Measurements from ENCODE around the gene ARSJ. TPM values are rescaled to one million over a fixed set of nuclear protein-coding genes. Genes with fewer than 3 reads are reported as not detected.

ARSJ gene
- total RNA-seq, 1 donor from 2014 or later: 0.17 TPM

DNA sequence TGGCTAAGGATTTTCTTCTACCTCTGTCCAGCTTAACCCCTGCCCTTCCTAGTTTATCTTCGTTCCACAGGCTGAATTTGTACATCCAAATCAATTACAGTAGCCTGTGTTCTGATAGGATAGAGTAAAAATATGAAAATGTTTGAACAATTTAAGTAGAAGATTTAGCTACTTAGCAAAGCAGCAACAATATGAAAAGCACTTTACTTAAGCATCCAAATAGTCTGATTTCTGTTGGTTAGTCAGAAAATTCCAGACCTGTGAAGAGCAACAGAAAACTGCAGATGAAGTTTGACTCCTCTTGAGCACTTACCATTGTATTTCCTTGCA is 2.0 kb downstream of the ARSJ start:
- Mint-ChIP-seq H3K4me1 (ENCODE audit: low read depth, unreplicated experiment) (peaks cover 10% of the 10 kb centered on the region), H3K4me3 (ENCODE audit: unreplicated experiment) (no peak overlapping the region), H3K27ac (ENCODE audit: unreplicated experiment) (no peak overlapping the region), H3K9me3 (ENCODE audit: unreplicated experiment) (peaks cover 1% of the 10 kb centered on the region), H3K36me3 (ENCODE audit: unreplicated experiment) (no peaks in the 10 kb centered on the region), H3K27me3 (ENCODE audit: unreplicated experiment) (no peaks in the 10 kb centered on the region)
- no peak for DNase-seq
- TF ChIP-seq, protein P1, sequence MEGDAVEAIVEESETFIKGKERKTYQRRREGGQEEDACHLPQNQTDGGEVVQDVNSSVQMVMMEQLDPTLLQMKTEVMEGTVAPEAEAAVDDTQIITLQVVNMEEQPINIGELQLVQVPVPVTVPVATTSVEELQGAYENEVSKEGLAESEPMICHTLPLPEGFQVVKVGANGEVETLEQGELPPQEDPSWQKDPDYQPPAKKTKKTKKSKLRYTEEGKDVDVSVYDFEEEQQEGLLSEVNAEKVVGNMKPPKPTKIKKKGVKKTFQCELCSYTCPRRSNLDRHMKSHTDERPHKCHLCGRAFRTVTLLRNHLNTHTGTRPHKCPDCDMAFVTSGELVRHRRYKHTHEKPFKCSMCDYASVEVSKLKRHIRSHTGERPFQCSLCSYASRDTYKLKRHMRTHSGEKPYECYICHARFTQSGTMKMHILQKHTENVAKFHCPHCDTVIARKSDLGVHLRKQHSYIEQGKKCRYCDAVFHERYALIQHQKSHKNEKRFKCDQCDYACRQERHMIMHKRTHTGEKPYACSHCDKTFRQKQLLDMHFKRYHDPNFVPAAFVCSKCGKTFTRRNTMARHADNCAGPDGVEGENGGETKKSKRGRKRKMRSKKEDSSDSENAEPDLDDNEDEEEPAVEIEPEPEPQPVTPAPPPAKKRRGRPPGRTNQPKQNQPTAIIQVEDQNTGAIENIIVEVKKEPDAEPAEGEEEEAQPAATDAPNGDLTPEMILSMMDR (IDR thresholded peaks at IDR 0.05; ENCODE audit: partially characterized antibody, unreplicated experiment): no peak

GRCh38 chr4:113976741-113977525 is 2.5 kb downstream of the ARSJ start:
- H3K36me3 Mint-ChIP-seq (ENCODE audit: unreplicated experiment): no peaks in the 10 kb centered on the region
- TF ChIP-seq, protein P1 (IDR thresholded peaks at IDR 0.05; ENCODE audit: partially characterized antibody, unreplicated experiment): no peak
- H3K4me1 Mint-ChIP-seq (ENCODE audit: low read depth, unreplicated experiment): peaks cover 10% of the 10 kb centered on the region
- H3K4me3 Mint-ChIP-seq (ENCODE audit: unreplicated experiment): no peak overlapping the region
- no peak for DNase-seq
- H3K9me3 Mint-ChIP-seq (ENCODE audit: unreplicated experiment): peaks cover 1% of the 10 kb centered on the region
- no peaks in the 10 kb centered on the region for H3K27me3 Mint-ChIP-seq (ENCODE audit: unreplicated experiment)
- H3K27ac Mint-ChIP-seq (ENCODE audit: unreplicated experiment): no peak overlapping the region

DNA sequence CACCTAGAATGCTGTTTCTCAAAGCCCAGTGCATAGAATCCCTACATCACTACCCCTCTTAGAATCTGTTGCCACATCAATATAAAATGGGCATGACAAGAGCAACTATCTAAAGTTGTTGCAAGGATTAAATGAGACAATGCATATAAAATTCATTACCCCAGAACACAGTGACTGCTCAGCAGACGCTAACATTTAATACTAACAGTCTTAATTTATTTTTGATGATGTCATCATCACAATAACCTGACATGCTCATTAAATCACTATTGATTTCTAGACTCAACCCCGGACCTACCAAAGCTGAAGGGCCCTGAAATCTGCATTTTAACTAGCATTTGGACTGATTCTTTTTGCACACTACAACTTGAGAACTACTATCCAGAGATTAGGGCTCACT is 3.9 kb downstream of the ARSJ start:
- no peaks in the 10 kb centered on the region for H3K36me3 Mint-ChIP-seq (ENCODE audit: unreplicated experiment)
- DNase-seq: no peak
- TF ChIP-seq, protein P1 (IDR thresholded peaks at IDR 0.05; ENCODE audit: partially characterized antibody, unreplicated experiment): no peak
- H3K4me3 Mint-ChIP-seq (ENCODE audit: unreplicated experiment): no peak overlapping the region
- H3K27me3 Mint-ChIP-seq (ENCODE audit: unreplicated experiment): no peaks in the 10 kb centered on the region
- H3K27ac Mint-ChIP-seq (ENCODE audit: unreplicated experiment): no peak overlapping the region
- peaks cover 1% of the 10 kb centered on the region for H3K9me3 Mint-ChIP-seq (ENCODE audit: unreplicated experiment)
- H3K4me1 Mint-ChIP-seq (ENCODE audit: low read depth, unreplicated experiment): peaks cover 10% of the 10 kb centered on the region

DNA sequence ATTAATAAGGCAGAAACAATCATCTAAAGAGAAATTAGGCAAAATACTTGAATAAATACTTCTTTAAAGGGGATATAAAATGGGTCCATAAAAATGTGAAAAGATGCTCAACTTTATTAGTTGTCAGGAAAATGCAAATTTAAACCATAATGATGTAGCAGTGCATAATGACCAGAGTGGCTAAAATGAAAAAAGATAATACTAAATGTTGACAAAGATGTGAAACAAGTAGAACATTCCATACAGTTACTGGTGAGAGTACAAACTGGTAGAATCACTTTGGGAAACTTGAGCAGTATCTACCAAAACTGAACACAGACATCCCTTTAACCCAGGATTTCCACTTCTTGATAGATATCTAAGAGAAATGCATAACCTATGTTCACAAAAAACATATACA is 5.0 kb downstream of the ARSJ start:
- Mint-ChIP-seq H3K9me3 (ENCODE audit: unreplicated experiment) (no peaks in the 10 kb centered on the region), H3K4me3 (ENCODE audit: unreplicated experiment) (no peak overlapping the region), H3K36me3 (ENCODE audit: unreplicated experiment) (no peaks in the 10 kb centered on the region), H3K4me1 (ENCODE audit: low read depth, unreplicated experiment) (peaks cover 7% of the 10 kb centered on the region), H3K27me3 (ENCODE audit: unreplicated experiment) (no peaks in the 10 kb centered on the region), H3K27ac (ENCODE audit: unreplicated experiment) (no peak overlapping the region)
- DNase-seq: no peak
- TF ChIP-seq, protein P1 (IDR thresholded peaks at IDR 0.05; ENCODE audit: partially characterized antibody, unreplicated experiment): no peak

DNA sequence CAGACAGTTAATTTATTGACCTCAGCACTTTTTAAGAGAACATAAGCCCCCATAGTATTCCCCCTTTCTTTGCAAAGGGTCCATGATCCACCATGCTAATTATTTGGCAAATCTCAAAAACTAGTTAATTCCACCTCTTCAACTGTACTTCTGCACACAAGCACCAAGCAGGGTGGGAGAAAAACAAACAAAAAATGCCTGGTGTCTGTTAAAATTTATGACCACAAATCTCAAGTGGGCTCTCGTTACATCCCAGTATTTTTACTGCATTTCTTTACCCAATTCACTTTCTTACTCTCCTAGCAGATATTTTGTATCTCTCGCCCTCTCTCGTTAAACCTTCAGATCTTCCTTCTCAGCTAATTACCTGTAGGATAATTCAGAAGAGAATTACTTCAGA is 6.1 kb downstream of the ARSJ start:
- Mint-ChIP-seq H3K36me3 (ENCODE audit: unreplicated experiment) (no peaks in the 10 kb centered on the region), H3K4me1 (ENCODE audit: low read depth, unreplicated experiment) (peaks cover 3% of the 10 kb centered on the region), H3K27me3 (ENCODE audit: unreplicated experiment) (no peaks in the 10 kb centered on the region), H3K4me3 (ENCODE audit: unreplicated experiment) (no peak overlapping the region), H3K27ac (ENCODE audit: unreplicated experiment) (no peak overlapping the region), H3K9me3 (ENCODE audit: unreplicated experiment) (no peaks in the 10 kb centered on the region)
- TF ChIP-seq, protein P1 (IDR thresholded peaks at IDR 0.05; ENCODE audit: partially characterized antibody, unreplicated experiment): no peak
- DNase-seq: no peak

Measured in glutamatergic neuron (in vitro differentiated cells).